Measurements from ENCODE around the gene MRPS15. TPM values are rescaled to one million over a fixed set of nuclear protein-coding genes. Genes with fewer than 3 reads are reported as not detected.

The MRPS15 gene
- total RNA-seq, 2 experiments from 2014 or later = 114 to 119 TPM

DNA sequence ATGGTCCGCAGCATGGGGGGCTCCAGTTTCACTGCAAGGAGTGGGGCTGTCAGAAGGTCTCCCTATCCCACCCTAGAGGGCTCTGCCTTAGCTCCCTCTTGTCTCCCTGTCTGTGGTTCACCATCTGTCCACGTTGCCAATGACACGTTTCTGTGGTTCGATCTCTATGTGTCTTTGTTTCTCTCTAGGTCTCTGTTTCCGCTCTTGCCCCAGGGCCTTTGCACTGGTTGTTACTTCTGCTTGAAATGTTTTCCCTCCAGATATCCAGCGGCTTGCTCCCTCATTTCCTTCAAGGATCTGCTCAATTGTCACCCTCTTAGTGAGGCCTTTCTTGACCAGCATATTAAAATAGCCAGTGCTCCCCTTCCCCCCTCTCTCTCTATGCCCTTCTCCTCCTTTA is 8.5 kb upstream of the MRPS15 start:
- intact Hi-C loops (cut with micrococcal nuclease; ENCODE audit: unreplicated experiment) = no loop called here
- H4K20me1 ChIP-seq (ENCODE audit: insufficient read depth, low read length) = no peaks in the 10 kb centered on the region
- TF ChIP-seq, protein P1, sequence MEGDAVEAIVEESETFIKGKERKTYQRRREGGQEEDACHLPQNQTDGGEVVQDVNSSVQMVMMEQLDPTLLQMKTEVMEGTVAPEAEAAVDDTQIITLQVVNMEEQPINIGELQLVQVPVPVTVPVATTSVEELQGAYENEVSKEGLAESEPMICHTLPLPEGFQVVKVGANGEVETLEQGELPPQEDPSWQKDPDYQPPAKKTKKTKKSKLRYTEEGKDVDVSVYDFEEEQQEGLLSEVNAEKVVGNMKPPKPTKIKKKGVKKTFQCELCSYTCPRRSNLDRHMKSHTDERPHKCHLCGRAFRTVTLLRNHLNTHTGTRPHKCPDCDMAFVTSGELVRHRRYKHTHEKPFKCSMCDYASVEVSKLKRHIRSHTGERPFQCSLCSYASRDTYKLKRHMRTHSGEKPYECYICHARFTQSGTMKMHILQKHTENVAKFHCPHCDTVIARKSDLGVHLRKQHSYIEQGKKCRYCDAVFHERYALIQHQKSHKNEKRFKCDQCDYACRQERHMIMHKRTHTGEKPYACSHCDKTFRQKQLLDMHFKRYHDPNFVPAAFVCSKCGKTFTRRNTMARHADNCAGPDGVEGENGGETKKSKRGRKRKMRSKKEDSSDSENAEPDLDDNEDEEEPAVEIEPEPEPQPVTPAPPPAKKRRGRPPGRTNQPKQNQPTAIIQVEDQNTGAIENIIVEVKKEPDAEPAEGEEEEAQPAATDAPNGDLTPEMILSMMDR (conservative IDR thresholded peaks at IDR 0.05; ENCODE audit: low read length) = no peak
- TF ChIP-seq EZH2phosphoT487 (IDR thresholded peaks at IDR 0.05; ENCODE audit: borderline replicate concordance, low read depth, low read length) = no peak
- BruUV-seq (replicated peaks) = no TSS peak
- H3K4me1 ChIP-seq (ENCODE audit: insufficient read depth, low read length, poor library complexity, severe bottlenecking) = peaks cover 4% of the 10 kb centered on the region
- no peak overlapping the region for H3K4me2 ChIP-seq (ENCODE audit: low read length)
- no peaks in the 10 kb centered on the region for H3K9me3 ChIP-seq (ENCODE audit: low read length)
- ChIA-PET CTCF (ENCODE audit: unreplicated experiment) (no interaction called here), POLR2A (no interaction called here)
- no peak overlapping the region for H3K27ac ChIP-seq (ENCODE audit: low read depth, low read length, poor library complexity, severe bottlenecking)
- no peak overlapping the region for H3K4me3 ChIP-seq (ENCODE audit: low read depth, low read length, poor library complexity, severe bottlenecking)
- H2AFZ ChIP-seq (ENCODE audit: low read length) = no peak overlapping the region
- no peaks in the 10 kb centered on the region for H3K79me2 ChIP-seq (ENCODE audit: insufficient read depth, low read depth, low read length)
- no peak for DNase-seq (ENCODE audit: low spot score)
- H3K36me3 ChIP-seq (ENCODE audit: insufficient read depth, low read length) = no peaks in the 10 kb centered on the region
- no peaks in the 10 kb centered on the region for H3K9me2 ChIP-seq (ENCODE audit: insufficient read depth, low read length)

DNA sequence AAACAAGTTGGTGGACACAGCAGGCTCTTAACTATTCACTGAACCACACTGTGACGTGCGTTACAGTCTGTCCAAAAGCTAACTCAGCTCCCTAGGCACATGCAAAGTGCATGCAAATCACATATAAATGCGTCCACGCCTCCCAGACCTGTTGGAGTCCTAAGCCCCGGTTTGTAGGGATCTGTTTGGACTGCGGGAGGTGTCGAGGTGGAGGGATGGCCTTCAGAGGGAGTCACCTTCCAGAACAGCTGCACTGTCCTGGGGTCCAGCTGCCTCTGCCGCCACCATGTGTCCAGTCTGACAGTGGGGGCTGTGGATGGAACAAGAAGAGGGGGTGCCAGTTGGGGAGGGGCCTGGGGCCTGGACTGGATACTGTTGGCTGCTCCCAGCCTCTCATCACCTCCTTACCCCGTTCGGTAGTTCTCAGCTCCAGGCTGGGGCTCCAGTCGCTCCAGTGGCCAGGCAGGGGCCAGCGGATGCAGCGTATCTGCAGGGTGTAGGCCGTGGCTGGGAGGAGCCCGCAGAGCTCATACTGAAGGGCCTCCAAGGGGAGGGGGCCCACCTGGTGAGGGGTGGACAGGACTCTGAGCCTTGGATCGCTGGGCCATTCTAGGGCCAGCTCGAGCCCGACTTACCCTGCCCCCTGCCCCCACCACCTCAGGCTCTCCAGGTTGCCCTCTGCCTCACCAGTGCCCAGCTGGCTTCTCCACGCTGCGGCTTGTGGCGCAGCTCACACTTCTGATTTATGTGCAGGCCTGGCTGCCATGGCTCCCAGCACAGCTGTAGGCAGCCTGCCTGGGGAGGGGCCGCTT is 7.9 kb upstream of the MRPS15 start:
- Histone ChIP-seq H3K4me3 (ENCODE audit: low read depth, low read length, poor library complexity, severe bottlenecking) (no peak overlapping the region), H3K27ac (ENCODE audit: low read depth, low read length, poor library complexity, severe bottlenecking) (no peak overlapping the region), H2AFZ (ENCODE audit: low read length) (no peak overlapping the region), H4K20me1 (ENCODE audit: insufficient read depth, low read length) (no peaks in the 10 kb centered on the region), H3K9me2 (ENCODE audit: insufficient read depth, low read length) (no peaks in the 10 kb centered on the region), H3K4me2 (ENCODE audit: low read length) (no peak overlapping the region), H3K79me2 (ENCODE audit: insufficient read depth, low read depth, low read length) (no peaks in the 10 kb centered on the region), H3K4me1 (ENCODE audit: insufficient read depth, low read length, poor library complexity, severe bottlenecking) (peaks cover 4% of the 10 kb centered on the region), H3K36me3 (ENCODE audit: insufficient read depth, low read length) (no peaks in the 10 kb centered on the region), H3K9me3 (ENCODE audit: low read length) (no peaks in the 10 kb centered on the region)
- TF ChIP-seq, protein P1 (conservative IDR thresholded peaks at IDR 0.05; ENCODE audit: low read length) = no peak
- TF ChIP-seq EZH2phosphoT487 (IDR thresholded peaks at IDR 0.05; ENCODE audit: borderline replicate concordance, low read depth, low read length) = no peak
- BruUV-seq (replicated peaks) = no TSS peak
- no peak for DNase-seq (ENCODE audit: low spot score)
- ChIA-PET POLR2A (no interaction called here), CTCF (ENCODE audit: unreplicated experiment) (no interaction called here)
- intact Hi-C loops (cut with micrococcal nuclease; ENCODE audit: unreplicated experiment) = no loop called here

DNA sequence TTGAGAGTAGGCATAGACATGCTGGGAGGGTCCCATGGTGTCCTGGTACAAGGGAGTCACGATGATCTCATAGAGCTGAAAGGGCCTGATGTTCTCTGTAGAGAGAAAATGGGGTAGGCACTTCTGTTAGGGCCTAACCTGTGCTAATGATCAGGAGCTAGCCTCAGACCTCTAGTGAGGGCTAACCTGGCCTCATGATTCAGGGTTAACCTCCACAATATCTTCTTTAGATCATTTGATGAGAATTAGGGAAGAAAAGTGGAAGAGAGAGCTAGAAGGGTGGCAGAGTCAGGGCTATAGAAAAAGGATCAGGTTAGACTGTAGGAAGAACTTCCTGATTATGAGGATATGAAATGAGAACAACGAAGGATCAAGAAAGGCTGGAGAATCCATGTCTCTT is 5.0 kb upstream of the MRPS15 start:
- Histone ChIP-seq H3K4me2 (ENCODE audit: low read length) (no peak overlapping the region), H3K9me3 (ENCODE audit: low read length) (no peaks in the 10 kb centered on the region), H3K4me1 (ENCODE audit: insufficient read depth, low read length, poor library complexity, severe bottlenecking) (peaks cover 16% of the 10 kb centered on the region), H4K20me1 (ENCODE audit: insufficient read depth, low read length) (no peaks in the 10 kb centered on the region), H3K9me2 (ENCODE audit: insufficient read depth, low read length) (no peaks in the 10 kb centered on the region), H3K79me2 (ENCODE audit: insufficient read depth, low read depth, low read length) (no peaks in the 10 kb centered on the region), H3K27ac (ENCODE audit: low read depth, low read length, poor library complexity, severe bottlenecking) (no peak overlapping the region), H2AFZ (ENCODE audit: low read length) (no peak overlapping the region), H3K4me3 (ENCODE audit: low read depth, low read length, poor library complexity, severe bottlenecking) (no peak overlapping the region), H3K36me3 (ENCODE audit: insufficient read depth, low read length) (no peaks in the 10 kb centered on the region)
- ChIA-PET POLR2A (interaction anchor here (0.5 kb wide), 1 partner anchor 715 kb away, joined by 3 read pairs; no protein-coding TSS in a partner anchor), CTCF (ENCODE audit: unreplicated experiment) (no interaction called here)
- intact Hi-C loops (cut with micrococcal nuclease; ENCODE audit: unreplicated experiment) = no loop called here
- BruUV-seq (replicated peaks) = no TSS peak
- no peak for TF ChIP-seq EZH2phosphoT487 (IDR thresholded peaks at IDR 0.05; ENCODE audit: borderline replicate concordance, low read depth, low read length)
- TF ChIP-seq, protein P1 (conservative IDR thresholded peaks at IDR 0.05; ENCODE audit: low read length) = no peak
- DNase-seq (ENCODE audit: low spot score) = no peak
